ENCODE results near the gene NEDD4L. TPM values are rescaled to one million over a fixed set of nuclear protein-coding genes. Genes with fewer than 3 reads are reported as not detected.

The NEDD4L gene
- total and polyA plus RNA-seq, 10 of the 15 experiments (the other 5 are each of a cell fraction or from before 2014, with no cell fraction given) = 7.4 to 24.0 (median 17.7) TPM

- WGBS (ENCODE audit: insufficient coverage, insufficient replicate concordance, low lambda C conversion rate, missing lambda C conversion rate) = 9% methylated on average over 3 of the region's 3 CpGs
- H3K9ac ChIP-seq (ENCODE audit: control insufficient read depth, insufficient read depth, low read length) = no peak overlapping the region
- H3K4me3 ChIP-seq = no peak overlapping the region
- intact Hi-C loops (cut with micrococcal nuclease; ENCODE audit: unreplicated experiment) (no loop called here), in situ Hi-C loops (cut with MboI) (no loop called here)
- H3K4me1 ChIP-seq (ENCODE audit: control insufficient read depth, insufficient read depth, low read length) = peaks cover 11% of the 10 kb centered on the region
- POLR2A ChIA-PET = interaction anchor here (2.7 to 5.3 kb wide), 3 partner anchors 8 to 46 kb away, joined by 8 to 46 read pairs (median 8); no protein-coding TSS in a partner anchor
- ATAC-seq (no peak), DNase-seq (ENCODE audit: low read depth, low spot score) (no peak), FAIRE-seq (no peak)
- BruUV-seq (replicated peaks) = no TSS peak
- H3K4me2 ChIP-seq (ENCODE audit: control insufficient read depth, insufficient read depth) = no peak overlapping the region
- no peak overlapping the region for H2AFZ ChIP-seq (ENCODE audit: control insufficient read depth, low read depth, low read length)
- H3K27me3 ChIP-seq (replicated peaks in 1 of 2; ENCODE audit: control insufficient read depth in 2 of 2, insufficient read depth in 2 of 2, low read length in 1 of 2) = no peaks in the 10 kb centered on the region
- SMC1A ChIA-PET (ENCODE audit: uncharacterized antibody, unreplicated experiment) = interaction anchor here (0.8 to 6.3 kb wide), 9 partner anchors 7 to 52 kb away, joined by 3 to 43 read pairs (median 14); no protein-coding TSS in a partner anchor
- RAD21 ChIA-PET (ENCODE audit: unreplicated experiment) = interaction anchor here (1.1 to 3.0 kb wide), 3 partner anchors 23 to 46 kb away, joined by 3 to 8 read pairs (median 4); no protein-coding TSS in a partner anchor
- H4K20me1 ChIP-seq (ENCODE audit: control insufficient read depth, insufficient read depth) = no peaks in the 10 kb centered on the region
- no peaks in the 10 kb centered on the region for H3K79me2 ChIP-seq (ENCODE audit: control insufficient read depth, insufficient read depth, low read length)
- H3K36me3 ChIP-seq (ENCODE audit: control insufficient read depth in 2 of 2, insufficient read depth in 2 of 2, low read length in 1 of 2) = no peaks in the 10 kb centered on the region
- no peak overlapping the region for H3K27ac ChIP-seq (ENCODE audit: control insufficient read depth, insufficient read depth)
- H3K9me3 ChIP-seq (replicated peaks; ENCODE audit: control insufficient read depth, insufficient read depth, low read length) = no peaks in the 10 kb centered on the region
- CTCF ChIA-PET = interaction anchor here (1.2 to 8.3 kb wide), 5 partner anchors 11 to 55 kb away, joined by 3 to 43 read pairs (median 5); partner anchors contain the start of gene NEDD4L
- TF ChIP-seq, protein P1, sequence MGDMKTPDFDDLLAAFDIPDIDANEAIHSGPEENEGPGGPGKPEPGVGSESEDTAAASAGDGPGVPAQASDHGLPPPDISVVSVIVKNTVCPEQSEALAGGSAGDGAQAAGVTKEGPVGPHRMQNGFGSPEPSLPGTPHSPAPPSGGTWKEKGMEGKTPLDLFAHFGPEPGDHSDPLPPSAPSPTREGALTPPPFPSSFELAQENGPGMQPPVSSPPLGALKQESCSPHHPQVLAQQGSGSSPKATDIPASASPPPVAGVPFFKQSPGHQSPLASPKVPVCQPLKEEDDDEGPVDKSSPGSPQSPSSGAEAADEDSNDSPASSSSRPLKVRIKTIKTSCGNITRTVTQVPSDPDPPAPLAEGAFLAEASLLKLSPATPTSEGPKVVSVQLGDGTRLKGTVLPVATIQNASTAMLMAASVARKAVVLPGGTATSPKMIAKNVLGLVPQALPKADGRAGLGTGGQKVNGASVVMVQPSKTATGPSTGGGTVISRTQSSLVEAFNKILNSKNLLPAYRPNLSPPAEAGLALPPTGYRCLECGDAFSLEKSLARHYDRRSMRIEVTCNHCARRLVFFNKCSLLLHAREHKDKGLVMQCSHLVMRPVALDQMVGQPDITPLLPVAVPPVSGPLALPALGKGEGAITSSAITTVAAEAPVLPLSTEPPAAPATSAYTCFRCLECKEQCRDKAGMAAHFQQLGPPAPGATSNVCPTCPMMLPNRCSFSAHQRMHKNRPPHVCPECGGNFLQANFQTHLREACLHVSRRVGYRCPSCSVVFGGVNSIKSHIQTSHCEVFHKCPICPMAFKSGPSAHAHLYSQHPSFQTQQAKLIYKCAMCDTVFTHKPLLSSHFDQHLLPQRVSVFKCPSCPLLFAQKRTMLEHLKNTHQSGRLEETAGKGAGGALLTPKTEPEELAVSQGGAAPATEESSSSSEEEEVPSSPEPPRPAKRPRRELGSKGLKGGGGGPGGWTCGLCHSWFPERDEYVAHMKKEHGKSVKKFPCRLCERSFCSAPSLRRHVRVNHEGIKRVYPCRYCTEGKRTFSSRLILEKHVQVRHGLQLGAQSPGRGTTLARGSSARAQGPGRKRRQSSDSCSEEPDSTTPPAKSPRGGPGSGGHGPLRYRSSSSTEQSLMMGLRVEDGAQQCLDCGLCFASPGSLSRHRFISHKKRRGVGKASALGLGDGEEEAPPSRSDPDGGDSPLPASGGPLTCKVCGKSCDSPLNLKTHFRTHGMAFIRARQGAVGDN (IDR thresholded peaks at IDR 0.05) = no peak
- TF ChIP-seq BMI1 (IDR thresholded peaks at IDR 0.05; ENCODE audit: borderline replicate concordance) (no peak), ESRRA (IDR thresholded peaks at IDR 0.05; ENCODE audit: low read length) (no peak), ZBTB11 (CRISPR knock-in tag; IDR thresholded peaks at IDR 0.05) (no peak), PML (IDR thresholded peaks at IDR 0.05; ENCODE audit: low read length) (no peak), HDAC6 (IDR thresholded peaks at IDR 0.05; ENCODE audit: unreplicated experiment) (no peak), WRNIP1 (IDR thresholded peaks at IDR 0.05; ENCODE audit: borderline replicate concordance, low read depth, low read length) (no peak), ZBTB40 (IDR thresholded peaks at IDR 0.05; ENCODE audit: borderline replicate concordance) (no peak), LARP7 (IDR thresholded peaks at IDR 0.05) (no peak), NRF1 (conservative IDR thresholded peaks at IDR 0.05; ENCODE audit: low read depth, low read length) (no peak)
- TF ChIP-seq, protein P2, sequence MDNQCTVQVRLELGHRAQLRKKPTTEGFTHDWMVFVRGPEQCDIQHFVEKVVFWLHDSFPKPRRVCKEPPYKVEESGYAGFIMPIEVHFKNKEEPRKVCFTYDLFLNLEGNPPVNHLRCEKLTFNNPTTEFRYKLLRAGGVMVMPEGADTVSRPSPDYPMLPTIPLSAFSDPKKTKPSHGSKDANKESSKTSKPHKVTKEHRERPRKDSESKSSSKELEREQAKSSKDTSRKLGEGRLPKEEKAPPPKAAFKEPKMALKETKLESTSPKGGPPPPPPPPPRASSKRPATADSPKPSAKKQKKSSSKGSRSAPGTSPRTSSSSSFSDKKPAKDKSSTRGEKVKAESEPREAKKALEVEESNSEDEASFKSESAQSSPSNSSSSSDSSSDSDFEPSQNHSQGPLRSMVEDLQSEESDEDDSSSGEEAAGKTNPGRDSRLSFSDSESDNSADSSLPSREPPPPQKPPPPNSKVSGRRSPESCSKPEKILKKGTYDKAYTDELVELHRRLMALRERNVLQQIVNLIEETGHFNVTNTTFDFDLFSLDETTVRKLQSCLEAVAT (IDR thresholded peaks at IDR 0.05) = no peak
Observed at GRCh38 chr18:58098706-58099105, 54.7 kb downstream of the NEDD4L start.
